ENCODE data around the gene SNRPN.
"Not testable (repeated sequence)": the region's sequence is repeated elsewhere in the genome, so short reads cannot be mapped to it uniquely, and the experiment has no call there.

The SNRPN gene

DNA sequence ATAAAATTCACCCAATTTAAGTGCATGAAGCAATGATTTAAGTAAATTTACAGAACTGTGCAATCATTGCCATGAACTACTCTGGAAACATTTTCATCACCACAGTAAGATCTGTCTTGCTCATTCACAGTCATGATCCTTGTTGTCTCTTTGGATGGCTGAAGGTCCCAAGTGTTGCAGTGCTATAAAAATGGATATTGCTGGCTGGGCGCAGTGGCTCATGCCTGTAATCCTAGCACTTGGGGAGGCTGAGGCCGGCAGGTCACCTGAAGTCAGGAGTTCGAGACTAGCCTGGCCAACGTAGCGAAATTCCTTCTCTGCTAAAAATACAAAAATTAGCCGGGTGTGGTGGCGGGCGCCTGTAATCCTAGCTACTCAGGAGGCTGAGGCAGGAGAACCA, 17.0 kb downstream of the SNRPN start:
- ATAC-seq, result no peak

DNA sequence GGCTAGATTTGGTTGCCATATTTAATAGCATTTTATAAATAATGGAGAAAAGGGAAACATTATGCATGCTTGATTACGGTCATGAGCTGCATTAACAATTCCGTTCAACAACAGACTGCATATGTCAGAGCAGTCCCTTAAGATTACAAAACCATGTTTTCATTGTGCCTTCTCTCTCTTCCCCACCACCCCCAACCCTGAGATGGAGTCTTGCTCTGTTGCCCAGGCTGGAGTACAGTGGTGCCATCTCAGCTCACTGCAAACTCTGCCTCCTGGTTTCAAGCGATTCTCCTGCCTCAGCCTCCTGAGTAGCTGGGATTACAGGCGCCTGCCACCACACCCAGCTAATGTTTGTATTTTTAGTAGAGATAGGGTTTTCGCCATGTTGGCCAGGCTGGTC, 17.9 kb downstream of the SNRPN start:
- not testable (repeated sequence) for ATAC-seq

DNA sequence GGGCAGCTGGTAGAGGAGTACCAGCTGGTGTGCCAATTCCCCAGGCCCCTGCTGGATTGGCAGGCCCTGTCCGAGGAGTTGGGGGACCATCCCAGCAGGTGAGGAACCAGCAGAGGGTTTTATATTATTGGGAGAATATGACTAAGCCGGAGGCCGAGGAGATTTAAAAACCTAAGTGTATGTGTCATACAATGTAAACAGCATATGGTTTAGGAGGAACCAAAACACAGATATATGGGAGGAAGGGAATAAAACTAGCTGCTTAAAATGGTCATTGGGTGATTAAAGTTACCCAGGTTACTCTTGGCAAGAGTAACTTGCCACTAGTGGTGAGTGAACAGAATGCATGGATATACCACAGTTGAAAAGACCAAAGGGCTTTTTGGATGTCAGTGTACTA, 22.1 kb downstream of the SNRPN start:
- ATAC-seq, result no peak

DNA sequence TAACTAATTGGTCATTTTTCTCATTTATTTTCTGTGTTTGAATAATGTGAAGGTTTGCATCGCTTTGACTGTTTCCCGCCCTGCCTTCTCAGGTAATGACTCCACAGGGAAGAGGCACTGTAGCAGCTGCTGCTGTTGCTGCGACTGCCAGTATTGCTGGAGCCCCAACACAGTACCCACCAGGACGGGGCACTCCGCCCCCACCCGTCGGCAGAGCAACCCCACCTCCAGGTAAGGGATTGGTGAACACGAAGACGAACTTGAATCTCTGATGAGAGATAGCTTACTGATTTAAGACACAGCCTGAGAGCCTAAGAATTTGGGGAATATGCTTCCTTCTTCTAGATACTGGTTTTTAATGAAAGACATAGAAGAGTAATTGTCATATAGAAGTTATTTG, 22.9 kb downstream of the SNRPN start:
- no peak for ATAC-seq

DNA sequence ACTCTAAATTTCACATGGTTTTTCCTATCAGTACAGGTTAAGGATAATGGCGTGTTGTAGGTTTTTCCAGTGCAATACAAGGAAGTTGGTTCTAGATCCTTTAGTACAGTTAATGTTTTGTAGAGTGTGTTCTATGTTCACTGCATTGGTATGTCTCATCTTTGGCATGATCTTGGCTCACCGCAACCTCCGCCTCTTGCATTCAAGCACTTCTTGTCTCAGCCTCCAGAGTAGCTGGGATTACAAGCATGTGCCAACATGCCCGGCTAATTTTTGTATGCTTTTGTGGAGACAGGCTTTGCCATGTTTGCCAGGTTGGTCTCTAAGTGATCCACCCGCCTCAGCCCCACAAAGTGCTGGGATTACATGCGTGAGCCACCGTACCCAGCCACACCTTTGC, 30.4 kb downstream of the SNRPN start:
- ATAC-seq, result no peak

DNA sequence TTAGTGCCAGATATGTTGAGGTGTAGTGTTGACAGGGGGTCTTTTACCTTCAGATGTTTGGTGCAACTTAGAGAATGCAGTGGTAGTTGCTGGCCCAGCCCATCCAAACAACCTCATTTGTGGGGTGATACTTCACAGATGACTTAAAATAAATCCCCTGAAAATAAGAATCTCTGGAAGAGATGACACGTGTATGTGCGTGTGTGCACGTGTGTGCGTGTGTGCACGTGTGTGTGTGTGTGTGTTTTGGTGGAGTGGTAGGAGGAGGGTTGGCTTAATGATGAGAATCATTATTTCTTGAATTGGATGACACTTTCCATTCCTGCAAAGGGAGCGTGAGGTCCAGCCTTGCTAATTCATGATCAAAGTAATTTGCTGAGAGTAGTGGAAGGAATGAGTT, 31.9 kb downstream of the SNRPN start:
- no peak for ATAC-seq

DNA sequence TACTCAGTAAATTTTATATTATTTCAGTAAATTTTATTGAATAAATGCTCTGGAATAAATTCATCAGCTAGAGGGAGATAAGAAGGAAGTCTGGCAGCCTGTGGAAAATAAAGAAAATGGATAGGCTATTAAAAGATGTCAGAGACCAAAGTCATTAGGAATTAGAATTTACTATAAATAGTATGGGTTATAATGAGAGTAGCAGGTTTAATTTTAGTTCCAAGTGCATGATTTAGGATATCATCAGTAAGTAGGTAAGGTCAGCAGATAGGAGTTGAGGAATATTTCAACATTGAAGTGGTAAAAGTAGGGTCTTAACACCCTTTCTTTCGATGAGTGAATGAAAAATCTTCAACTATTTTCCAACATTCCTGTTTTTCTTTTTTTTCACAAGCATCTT, 64.6 kb downstream of the SNRPN start:
- ATAC-seq, result no peak

DNA sequence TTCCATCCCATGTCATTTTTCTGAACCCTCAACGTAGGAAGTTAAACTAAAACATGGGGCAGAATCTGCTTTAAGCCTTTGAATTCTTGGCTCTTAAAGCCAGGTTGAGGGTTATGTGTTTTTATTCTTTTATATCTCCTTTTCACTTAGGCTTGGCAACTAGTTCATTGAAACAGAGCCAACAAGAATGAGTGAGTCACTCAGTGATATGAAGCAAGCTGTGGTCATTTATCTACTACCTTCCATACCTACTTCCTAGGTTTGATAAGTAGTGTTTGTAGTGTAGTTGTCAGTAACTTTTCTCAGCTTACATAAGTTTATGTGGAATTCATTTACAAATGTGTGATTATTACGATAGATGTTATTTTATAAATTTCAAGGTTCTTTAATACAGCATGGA, 67.4 kb downstream of the SNRPN start:
- ATAC-seq, result no peak

Measured in activated CD4-positive, CD25-positive, alpha-beta regulatory T cell treated with anti-CD3 and anti-CD28 coated beads, Interleukin-2, amount 50 U/mL, for 24 hours (primary cell).